HEK293 (cell line): ENCODE results near the gene PGBD2.
"Not testable (repeated sequence)": the region's sequence is repeated elsewhere in the genome, so short reads cannot be mapped to it uniquely, and the experiment has no call there.

ENCODE experiments used
- CTCF ChIA-PET: fragments of 350-600 bp; formaldehyde crosslinking; extraction: SDS; loops from one replicate; lab custom pipeline; 2021; ENCODE audit warnings: antibody characterized with exemption; lab: Yijun Ruan, JAX
- POLR2A ChIA-PET: fragments of 300-600 bp; formaldehyde crosslinking; extraction: SDS; loops from one replicate; lab custom pipeline; 2020; ENCODE audit warnings: antibody characterized with exemption, inconsistent platforms; lab: Yijun Ruan, JAX
- H3K27ac ChIP-seq: fragments of 200-500 bp; sonication (Bioruptor generic); 2 replicates; pipeline ENCODE4 v1.5.1; 2014; ENCODE audit warnings: low read depth, low read length, control low read depth, inconsistent platforms; ENCODE audit errors: extremely low read depth
- H3K36me3 ChIP-seq, 2 experiments: fragments of 200-500 bp in 1 of 2; sonication (Bioruptor generic) in 1 of 2; 1 replicate in 1 of 2; 2 replicates in 1 of 2; pipeline ENCODE4 v1.5.1; 2014 to 2017; ENCODE audit warnings: inconsistent platforms in 2 of 2, low read length in 2 of 2; ENCODE audit not compliant: control insufficient read depth in 2 of 2, insufficient read depth in 1 of 2
- H3K4me1 ChIP-seq: fragments of 200-500 bp; sonication (Bioruptor generic); 2 replicates; pipeline ENCODE4 v1.5.1; 2014; ENCODE audit warnings: mild to moderate bottlenecking, low read length, inconsistent platforms; ENCODE audit not compliant: control insufficient read depth, insufficient read depth
- H3K4me3 ChIP-seq: 2 replicates; pipeline ENCODE4 v1.5.1; 2011; ENCODE audit warnings: low read depth, mild to moderate bottlenecking, control low read depth, low read length, moderate library complexity
- H3K9me3 ChIP-seq: fragments of 200-500 bp; sonication (Bioruptor generic); 2 replicates; pipeline ENCODE4 v1.5.1; 2014; ENCODE audit warnings: low read depth, low read length, inconsistent platforms; ENCODE audit not compliant: control insufficient read depth, insufficient read depth

The PGBD2 gene

GRCh38 chr1:248944134-248944999 lies 38.3 kb downstream of the PGBD2 start:
- POLR2A ChIA-PET = not testable (repeated sequence)

GRCh38 chr1:248945000-248945423 lies 39.0 kb downstream of the PGBD2 start:
- POLR2A ChIA-PET, H3K9me3 ChIP-seq, H3K36me3 ChIP-seq, H3K27ac ChIP-seq, H3K4me3 ChIP-seq, CTCF ChIA-PET, H3K4me1 ChIP-seq: not testable (repeated sequence)

More at GRCh38 chr1:248944134-248944999, 38.3 kb downstream of the PGBD2 start:
- H3K27ac ChIP-seq, H3K9me3 ChIP-seq, H3K4me1 ChIP-seq, H3K36me3 ChIP-seq, CTCF ChIA-PET, H3K4me3 ChIP-seq: not testable (repeated sequence)

- H3K27ac ChIP-seq, H3K4me3 ChIP-seq, CTCF ChIA-PET: not testable (repeated sequence)
Measured at GRCh38 chr1:248945453-248945852, 39.4 kb downstream of the PGBD2 start.

GRCh38 chr1:248945856-248946416 lies 39.9 kb downstream of the PGBD2 start:
- POLR2A ChIA-PET, H3K27ac ChIP-seq, H3K4me3 ChIP-seq, H3K4me1 ChIP-seq, CTCF ChIA-PET, H3K9me3 ChIP-seq, H3K36me3 ChIP-seq: not testable (repeated sequence)

More at GRCh38 chr1:248945453-248945852, 39.4 kb downstream of the PGBD2 start:
- H3K4me1 ChIP-seq, H3K9me3 ChIP-seq, POLR2A ChIA-PET, H3K36me3 ChIP-seq: not testable (repeated sequence)
